HCT116 (cell line): ENCODE results near the gene LSMEM2. TPM values are rescaled to one million over a fixed set of nuclear protein-coding genes. Genes with fewer than 3 reads are reported as not detected.

Experiments used
- ATAC-seq: fragments of 200-7000 bp; cut with Tn5 transposase; 2 replicates; pipeline ENCODE4 v1.9.1; 2020; ENCODE audit warnings: mild to moderate bottlenecking, moderate library complexity
- BruUV-seq: library from RNA; stranded (reverse); fragments of 400-500 nt; replicated peaks from 2 replicates; lab custom pipeline; 2021; lab: Mats Ljungman, UMichigan
- CTCF ChIA-PET: fragments of 300-600 bp; sonication (Branson Sonifier 250); formaldehyde crosslinking; loops from one replicate; lab custom pipeline; 2021; ENCODE audit warnings: antibody characterized with exemption; lab: Charles Lee
- POLR2A ChIA-PET: fragments of 300-600, 350-600 bp; sonication (Branson Sonifier 250); formaldehyde crosslinking; loops from one replicate; lab custom pipeline; 2021; ENCODE audit warnings: antibody characterized with exemption; lab: Charles Lee
- RAD21 ChIA-PET, 2 experiments: fragments of 300-600 bp; sonication (Branson Sonifier 250); formaldehyde crosslinking; loops; one replicate each; lab custom pipeline; 2023; ENCODE audit warnings: low total read pairs in 2 of 2; ENCODE audit not compliant: uncharacterized antibody in 2 of 2, unreplicated experiment in 2 of 2, low non-redundant PET in 1 of 2; lab: Charles Lee
- DNase-seq: peaks from one replicate; pipeline ENCODE4 v3.0.0-alpha.2; 2010; ENCODE audit warnings: low read depth, low spot score
- H2AFZ ChIP-seq: fragments of 200-600 bp; shearing (Covaris generic), sonication (generic); 2 replicates; pipeline ENCODE4 v1.6.1; 2017; ENCODE audit warnings: low read depth, mixed run types, mixed read lengths, antibody characterized with exemption, low read length; ENCODE audit not compliant: poor library complexity, severe bottlenecking
- H3K27ac ChIP-seq: 2 replicates; pipeline ENCODE4 v1.5.1; 2012; ENCODE audit warnings: low read depth, low read length
- H3K27me3 ChIP-seq: fragments of 200-600 bp; sonication (generic); 2 replicates; pipeline ENCODE4 v1.6.1; 2016; ENCODE audit warnings: mixed run types, low read length, mixed read lengths; ENCODE audit not compliant: insufficient read depth
- H3K36me3 ChIP-seq, 2 experiments: fragments of 200-500 bp in 1 of 2; fragments of 200-600 bp in 1 of 2; sonication (Bioruptor generic) in 1 of 2; sonication (generic) in 1 of 2; 2 replicates each; pipeline versions ENCODE4 v1.5.1 to v1.6.1; 2014 to 2016; ENCODE audit warnings: low read length in 2 of 2, inconsistent platforms in 1 of 2, mixed read lengths in 1 of 2, mixed run types in 1 of 2; ENCODE audit not compliant: insufficient read depth in 2 of 2, control insufficient read depth in 1 of 2
- H3K4me1 ChIP-seq, 2 experiments: fragments of 200-600 bp in 1 of 2; sonication (generic) in 1 of 2; 2 replicates each; pipeline versions ENCODE4 v1.5.1 to v1.6.1; 2012 to 2017; ENCODE audit warnings: low read length in 2 of 2, inconsistent platforms in 1 of 2, mild to moderate bottlenecking in 1 of 2, mixed read lengths in 1 of 2, mixed run types in 1 of 2, moderate library complexity in 1 of 2; ENCODE audit not compliant: insufficient read depth in 2 of 2, control insufficient read depth in 1 of 2
- H3K4me2 ChIP-seq: fragments of 200-600 bp; sonication (generic); 2 replicates; pipeline ENCODE4 v1.6.1; 2017; ENCODE audit warnings: mixed run types, low read length, mixed read lengths
- H3K4me3 ChIP-seq, 2 experiments: fragments of 200-600 bp in 1 of 2; sonication (generic) in 1 of 2; replicated peaks in 1 of 2; 2 replicates each; pipeline ENCODE4 v1.5.1; 2011 to 2016; ENCODE audit warnings: low read length in 2 of 2, control low read depth in 1 of 2, low read depth in 1 of 2, mild to moderate bottlenecking in 1 of 2, mixed read lengths in 1 of 2, mixed run types in 1 of 2
- H3K79me2 ChIP-seq: fragments of 200-600 bp; sonication (generic); 2 replicates; pipeline ENCODE4 v1.6.1; 2017; ENCODE audit warnings: mild to moderate bottlenecking, mixed run types, low read length, moderate library complexity, mixed read lengths; ENCODE audit not compliant: insufficient read depth
- H3K9ac ChIP-seq: fragments of 200-600 bp; sonication (generic); 2 replicates; pipeline ENCODE4 v1.6.1; 2016; ENCODE audit warnings: low read length, mixed read lengths
- H3K9me2 ChIP-seq: fragments of 200-600 bp; sonication (generic), shearing (Covaris generic); 2 replicates; pipeline ENCODE4 v1.6.1; 2017; ENCODE audit warnings: mixed run types, mild to moderate bottlenecking, moderate library complexity; ENCODE audit not compliant: insufficient read depth
- H3K9me3 ChIP-seq, 2 experiments: fragments of 200-500 bp in 1 of 2; fragments of 200-600 bp in 1 of 2; sonication (Bioruptor generic) in 1 of 2; sonication (generic) in 1 of 2; 2 replicates each; pipeline ENCODE4 v1.6.1; 2014 to 2017; ENCODE audit warnings: low read length in 2 of 2, mixed read lengths in 2 of 2, inconsistent platforms in 1 of 2, low read depth in 1 of 2, mild to moderate bottlenecking in 1 of 2, mixed run types in 1 of 2, moderate library complexity in 1 of 2; ENCODE audit not compliant: control insufficient read depth in 1 of 2, insufficient read depth in 1 of 2
- H4K20me1 ChIP-seq: fragments of 200-600 bp; sonication (generic), shearing (Covaris generic); 2 replicates; pipeline ENCODE4 v1.6.1; 2017; ENCODE audit warnings: mixed run types, mild to moderate bottlenecking, moderate library complexity; ENCODE audit not compliant: insufficient read depth
- CBX3 ChIP-seq: IDR thresholded peaks from 2 replicates; pipeline ENCODE4 v1.6.1; 2012; ENCODE audit warnings: low read depth
- CEBPB ChIP-seq: IDR thresholded peaks from 2 replicates; pipeline ENCODE4 v1.6.1; 2012; ENCODE audit warnings: low read depth
- EGR1 ChIP-seq: IDR thresholded peaks from 2 replicates; pipeline ENCODE4 v1.6.1; 2012; ENCODE audit warnings: low read depth
- EZH2 ChIP-seq: fragments of 200-600 bp; sonication (generic); IDR thresholded peaks from 2 replicates; pipeline ENCODE4 v1.6.1; 2017; ENCODE audit warnings: antibody characterized with exemption, mixed run types
- EZH2phosphoT487 ChIP-seq: fragments of 200-600 bp; IDR thresholded peaks from 2 replicates; pipeline ENCODE4 v1.6.1; 2018; ENCODE audit warnings: antibody characterized with exemption, borderline replicate concordance
- JUND ChIP-seq: IDR thresholded peaks from 2 replicates; pipeline ENCODE4 v1.6.1; 2012
- SP1 ChIP-seq: IDR thresholded peaks from 2 replicates; pipeline ENCODE4 v1.6.1; 2012; ENCODE audit warnings: low read depth
- TCF7L2 ChIP-seq: IDR thresholded peaks from 2 replicates; pipeline ENCODE4 v1.7.0; 2011; ENCODE audit warnings: borderline replicate concordance, inconsistent platforms; ENCODE audit not compliant: insufficient read depth, insufficient read length; ENCODE audit errors: extremely low read depth
- YY1 ChIP-seq: IDR thresholded peaks from 2 replicates; pipeline ENCODE4 v1.6.1; 2011; ENCODE audit warnings: low read length, low read depth, moderate library complexity, mild to moderate bottlenecking; ENCODE audit not compliant: insufficient replicate concordance; ENCODE audit errors: extremely low read depth
- intact Hi-C: fragments of 100-400 bp; cut with micrococcal nuclease; formaldehyde crosslinking; loops from 2 replicates; pipeline ENCODE4 v1.10.0; 2022
- total RNA-seq: library from RNA; stranded (reverse); gene quantifications from one replicate; pipeline ENCODE4 v1.2.1, GENCODE V29; 2021; ENCODE audit not compliant: unreplicated experiment
- TF ChIP-seq, protein P1 (sequence below): IDR thresholded peaks from 2 replicates; pipeline ENCODE4 v1.6.1; 2012
- TF ChIP-seq, protein P2 (sequence below), 3 experiments: fragments of 200-600 bp in 1 of 3; sonication (generic) in 1 of 3; IDR thresholded peaks in 2 of 3; conservative IDR thresholded peaks in 1 of 3; 2 replicates each; pipeline ENCODE4 v1.5.1; 2012 to 2017; ENCODE audit warnings: low read depth in 2 of 3, low read length in 2 of 3, antibody characterized with exemption in 1 of 3, borderline replicate concordance in 1 of 3, control low read depth in 1 of 3, mild to moderate bottlenecking in 1 of 3, mixed read lengths in 1 of 3, mixed run types in 1 of 3, moderate library complexity in 1 of 3; ENCODE audit not compliant: insufficient read depth in 1 of 3
- TF ChIP-seq, protein P3 (sequence below): IDR thresholded peaks from 2 replicates; pipeline ENCODE4 v1.6.1; 2011; ENCODE audit warnings: mild to moderate bottlenecking, low read length, moderate library complexity; ENCODE audit not compliant: insufficient replicate concordance; ENCODE audit errors: extremely low read depth

LSMEM2 gene
- total RNA-seq, 1 experiment from 2014 or later = not detected

DNA sequence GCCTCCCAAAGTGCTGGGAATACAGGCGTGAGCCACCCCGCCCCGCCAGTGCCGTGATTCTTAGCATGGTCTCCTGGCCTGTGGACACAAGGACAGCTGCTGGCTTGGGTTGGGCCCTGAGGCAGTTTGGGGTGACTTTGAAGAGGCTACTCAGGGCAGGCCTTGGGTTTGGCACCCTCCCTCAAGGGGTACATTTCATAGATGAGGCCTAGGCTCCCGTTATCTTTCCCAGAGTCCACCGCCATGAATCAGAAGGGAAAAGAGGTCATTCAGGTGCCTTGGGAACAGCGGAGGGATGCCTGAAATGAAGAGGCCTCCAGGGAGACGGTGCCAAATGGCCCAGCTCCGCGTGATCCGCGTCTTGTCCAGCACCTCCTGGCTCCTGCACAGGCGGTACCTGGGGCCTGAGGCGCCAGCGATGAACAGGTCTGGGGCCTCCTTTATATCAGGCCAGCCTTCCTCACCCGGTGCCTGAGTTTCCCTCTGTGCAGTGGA is 33.6 kb upstream of the LSMEM2 start:
- Histone ChIP-seq H3K9me3 (no peaks in the 10 kb centered on the region), H3K36me3 (peaks cover 0 to 3% of the 10 kb centered on the region in 2 experiments; a peak in 2 of 4 replicates), H2AFZ (no peak overlapping the region), H3K27me3 (no peaks in the 10 kb centered on the region), H3K9me2 (no peaks in the 10 kb centered on the region), H3K79me2 (peaks cover 95% of the 10 kb centered on the region), H3K27ac (peak overlapping the region; percentile 86)
- peak; percentile 2 for ATAC-seq
- CTCF ChIA-PET = interaction anchor here (0.6 to 2.0 kb wide), 2 partner anchors 53 to 1072 kb away, joined by 3 to 8 read pairs; partner anchors contain the start of gene GNAT1
- RAD21 ChIA-PET = no interaction called here
- POLR2A ChIA-PET = no interaction called here
- no peak for DNase-seq
- intact Hi-C loops = no loop called here
- no peak for TF ChIP-seq CEBPB
- no peak for TF ChIP-seq SP1
- TF ChIP-seq EGR1 = no peak
- no peak for TF ChIP-seq EZH2phosphoT487
- no peak for TF ChIP-seq JUND
- no peak for TF ChIP-seq TCF7L2
- TF ChIP-seq CBX3 = no peak
- TF ChIP-seq, protein P1, sequence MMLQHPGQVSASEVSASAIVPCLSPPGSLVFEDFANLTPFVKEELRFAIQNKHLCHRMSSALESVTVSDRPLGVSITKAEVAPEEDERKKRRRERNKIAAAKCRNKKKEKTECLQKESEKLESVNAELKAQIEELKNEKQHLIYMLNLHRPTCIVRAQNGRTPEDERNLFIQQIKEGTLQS = no peak
- no peak for TF ChIP-seq YY1
- TF ChIP-seq, protein P2, sequence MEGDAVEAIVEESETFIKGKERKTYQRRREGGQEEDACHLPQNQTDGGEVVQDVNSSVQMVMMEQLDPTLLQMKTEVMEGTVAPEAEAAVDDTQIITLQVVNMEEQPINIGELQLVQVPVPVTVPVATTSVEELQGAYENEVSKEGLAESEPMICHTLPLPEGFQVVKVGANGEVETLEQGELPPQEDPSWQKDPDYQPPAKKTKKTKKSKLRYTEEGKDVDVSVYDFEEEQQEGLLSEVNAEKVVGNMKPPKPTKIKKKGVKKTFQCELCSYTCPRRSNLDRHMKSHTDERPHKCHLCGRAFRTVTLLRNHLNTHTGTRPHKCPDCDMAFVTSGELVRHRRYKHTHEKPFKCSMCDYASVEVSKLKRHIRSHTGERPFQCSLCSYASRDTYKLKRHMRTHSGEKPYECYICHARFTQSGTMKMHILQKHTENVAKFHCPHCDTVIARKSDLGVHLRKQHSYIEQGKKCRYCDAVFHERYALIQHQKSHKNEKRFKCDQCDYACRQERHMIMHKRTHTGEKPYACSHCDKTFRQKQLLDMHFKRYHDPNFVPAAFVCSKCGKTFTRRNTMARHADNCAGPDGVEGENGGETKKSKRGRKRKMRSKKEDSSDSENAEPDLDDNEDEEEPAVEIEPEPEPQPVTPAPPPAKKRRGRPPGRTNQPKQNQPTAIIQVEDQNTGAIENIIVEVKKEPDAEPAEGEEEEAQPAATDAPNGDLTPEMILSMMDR (IDR thresholded peaks at IDR 0.05 in 2 of 3, conservative IDR thresholded peaks at IDR 0.05 in 1 of 3; ENCODE audit: borderline replicate concordance in 1 of 3, insufficient read depth in 1 of 3, low read depth in 2 of 3, low read length in 2 of 3) = no peak
- TF ChIP-seq, protein P3, sequence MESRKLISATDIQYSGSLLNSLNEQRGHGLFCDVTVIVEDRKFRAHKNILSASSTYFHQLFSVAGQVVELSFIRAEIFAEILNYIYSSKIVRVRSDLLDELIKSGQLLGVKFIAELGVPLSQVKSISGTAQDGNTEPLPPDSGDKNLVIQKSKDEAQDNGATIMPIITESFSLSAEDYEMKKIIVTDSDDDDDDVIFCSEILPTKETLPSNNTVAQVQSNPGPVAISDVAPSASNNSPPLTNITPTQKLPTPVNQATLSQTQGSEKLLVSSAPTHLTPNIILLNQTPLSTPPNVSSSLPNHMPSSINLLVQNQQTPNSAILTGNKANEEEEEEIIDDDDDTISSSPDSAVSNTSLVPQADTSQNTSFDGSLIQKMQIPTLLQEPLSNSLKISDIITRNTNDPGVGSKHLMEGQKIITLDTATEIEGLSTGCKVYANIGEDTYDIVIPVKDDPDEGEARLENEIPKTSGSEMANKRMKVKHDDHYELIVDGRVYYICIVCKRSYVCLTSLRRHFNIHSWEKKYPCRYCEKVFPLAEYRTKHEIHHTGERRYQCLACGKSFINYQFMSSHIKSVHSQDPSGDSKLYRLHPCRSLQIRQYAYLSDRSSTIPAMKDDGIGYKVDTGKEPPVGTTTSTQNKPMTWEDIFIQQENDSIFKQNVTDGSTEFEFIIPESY = no peak
- no peak for TF ChIP-seq EZH2
- TF ChIP-seq, all 23 proteins: peak for 0
- BruUV-seq = no TSS peak
- Histone ChIP-seq H3K4me2 (peak overlapping the region; percentile 93), H3K9ac (peak overlapping the region; percentile 77), H3K4me3 (peak overlapping the region; percentile 50 to 59; a peak in 2 of 4 replicates), H4K20me1 (no peaks in the 10 kb centered on the region), H3K4me1 (peaks cover 38 to 69% of the 10 kb centered on the region in 2 experiments)
